ENCODE data around the gene CDAN1. TPM values are rescaled to one million over a fixed set of nuclear protein-coding genes. Genes with fewer than 3 reads are reported as not detected.

The CDAN1 gene
- total RNA-seq, 1 donor from 2014 or later = 29.9 TPM

DNA sequence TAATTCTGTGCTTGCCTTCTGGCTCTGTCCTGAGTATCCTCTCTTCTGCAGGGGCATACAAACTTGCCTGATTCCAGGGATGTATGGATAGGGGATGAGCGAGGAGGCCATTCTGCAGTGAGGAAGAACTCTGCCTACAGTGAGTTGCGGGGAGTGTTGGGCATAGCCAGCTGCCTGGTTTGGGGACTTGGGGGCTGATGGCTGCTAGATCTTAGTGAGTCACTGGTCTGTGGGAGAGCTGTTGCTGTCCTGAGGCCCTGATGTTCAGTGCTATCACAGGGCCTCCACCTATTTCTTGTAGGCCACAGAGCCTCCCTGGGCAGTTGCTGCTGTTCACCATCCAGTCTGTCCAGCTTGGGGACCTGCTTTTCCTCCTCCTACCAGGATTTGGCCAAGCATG, 20.3 kb downstream of the CDAN1 start:
- TF ChIP-seq, protein P1, sequence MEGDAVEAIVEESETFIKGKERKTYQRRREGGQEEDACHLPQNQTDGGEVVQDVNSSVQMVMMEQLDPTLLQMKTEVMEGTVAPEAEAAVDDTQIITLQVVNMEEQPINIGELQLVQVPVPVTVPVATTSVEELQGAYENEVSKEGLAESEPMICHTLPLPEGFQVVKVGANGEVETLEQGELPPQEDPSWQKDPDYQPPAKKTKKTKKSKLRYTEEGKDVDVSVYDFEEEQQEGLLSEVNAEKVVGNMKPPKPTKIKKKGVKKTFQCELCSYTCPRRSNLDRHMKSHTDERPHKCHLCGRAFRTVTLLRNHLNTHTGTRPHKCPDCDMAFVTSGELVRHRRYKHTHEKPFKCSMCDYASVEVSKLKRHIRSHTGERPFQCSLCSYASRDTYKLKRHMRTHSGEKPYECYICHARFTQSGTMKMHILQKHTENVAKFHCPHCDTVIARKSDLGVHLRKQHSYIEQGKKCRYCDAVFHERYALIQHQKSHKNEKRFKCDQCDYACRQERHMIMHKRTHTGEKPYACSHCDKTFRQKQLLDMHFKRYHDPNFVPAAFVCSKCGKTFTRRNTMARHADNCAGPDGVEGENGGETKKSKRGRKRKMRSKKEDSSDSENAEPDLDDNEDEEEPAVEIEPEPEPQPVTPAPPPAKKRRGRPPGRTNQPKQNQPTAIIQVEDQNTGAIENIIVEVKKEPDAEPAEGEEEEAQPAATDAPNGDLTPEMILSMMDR (IDR thresholded peaks at IDR 0.05; ENCODE audit: unreplicated experiment) = no peak
- no peak overlapping the region for H3K4me3 Mint-ChIP-seq (ENCODE audit: unreplicated experiment)
- peaks cover 3% of the 10 kb centered on the region for H3K4me1 Mint-ChIP-seq (ENCODE audit: unreplicated experiment)
- no peak for DNase-seq (ENCODE audit: low spot score)
- peaks cover 6% of the 10 kb centered on the region for H3K27me3 Mint-ChIP-seq (ENCODE audit: unreplicated experiment)
- no peaks in the 10 kb centered on the region for H3K9me3 Mint-ChIP-seq (ENCODE audit: unreplicated experiment)
- no peak overlapping the region for H3K27ac Mint-ChIP-seq (ENCODE audit: unreplicated experiment)
- peaks cover 14% of the 10 kb centered on the region for H3K36me3 Mint-ChIP-seq (ENCODE audit: low read depth, unreplicated experiment)

DNA sequence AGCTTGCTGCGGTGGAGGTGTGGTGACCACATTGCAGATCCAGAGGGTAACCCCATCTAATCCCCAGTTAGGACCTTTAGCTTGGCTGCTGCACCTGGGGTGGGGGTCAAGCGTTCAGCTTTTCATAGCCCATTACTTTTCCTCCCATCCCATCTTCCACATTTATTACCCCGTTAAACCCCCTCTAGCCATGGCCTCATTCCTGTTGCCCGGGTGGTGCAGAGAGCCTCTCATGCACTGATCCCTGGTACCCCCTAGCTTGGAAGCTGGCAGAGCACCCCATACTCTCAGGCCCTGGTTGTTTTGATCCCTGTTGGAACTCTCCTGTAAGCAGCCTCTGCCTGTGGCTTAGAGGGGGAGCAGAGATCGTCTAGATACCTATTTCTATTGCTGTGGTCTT, 20.8 kb downstream of the CDAN1 start:
- Mint-ChIP-seq H3K27ac (ENCODE audit: unreplicated experiment) (no peak overlapping the region), H3K4me3 (ENCODE audit: unreplicated experiment) (no peak overlapping the region), H3K36me3 (ENCODE audit: low read depth, unreplicated experiment) (peaks cover 14% of the 10 kb centered on the region), H3K27me3 (ENCODE audit: unreplicated experiment) (peaks cover 6% of the 10 kb centered on the region), H3K4me1 (ENCODE audit: unreplicated experiment) (peaks cover 3% of the 10 kb centered on the region), H3K9me3 (ENCODE audit: unreplicated experiment) (no peaks in the 10 kb centered on the region)
- no peak for DNase-seq (ENCODE audit: low spot score)
- TF ChIP-seq, protein P1 (IDR thresholded peaks at IDR 0.05; ENCODE audit: unreplicated experiment) = no peak

DNA sequence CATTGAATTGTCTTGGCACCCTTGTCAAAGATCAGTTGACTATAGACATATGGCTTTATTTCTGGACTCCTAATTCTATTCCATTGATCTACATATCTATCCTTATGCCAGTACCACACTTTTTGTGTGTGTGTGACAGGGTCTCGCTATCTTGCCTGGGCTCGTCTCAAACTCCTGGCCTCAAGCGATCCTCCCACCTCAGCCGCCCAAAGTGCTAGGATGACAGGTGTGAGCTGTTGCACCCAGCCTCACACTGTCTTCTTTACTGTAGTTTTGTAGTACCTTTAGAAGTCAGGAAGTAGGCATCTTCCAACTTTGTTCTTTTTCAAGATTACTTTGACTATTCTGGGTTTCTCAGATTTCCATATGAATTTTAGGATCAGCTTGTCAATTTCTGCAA, 24.3 kb downstream of the CDAN1 start:
- no peak overlapping the region for H3K27ac Mint-ChIP-seq (ENCODE audit: unreplicated experiment)
- H3K27me3 Mint-ChIP-seq (ENCODE audit: unreplicated experiment) = peaks cover 3% of the 10 kb centered on the region
- H3K9me3 Mint-ChIP-seq (ENCODE audit: unreplicated experiment) = no peaks in the 10 kb centered on the region
- no peaks in the 10 kb centered on the region for H3K36me3 Mint-ChIP-seq (ENCODE audit: low read depth, unreplicated experiment)
- DNase-seq (ENCODE audit: low spot score) = no peak
- H3K4me3 Mint-ChIP-seq (ENCODE audit: unreplicated experiment) = no peak overlapping the region
- H3K4me1 Mint-ChIP-seq (ENCODE audit: unreplicated experiment) = peaks cover 3% of the 10 kb centered on the region
- TF ChIP-seq, protein P1 (IDR thresholded peaks at IDR 0.05; ENCODE audit: unreplicated experiment) = no peak

DNA sequence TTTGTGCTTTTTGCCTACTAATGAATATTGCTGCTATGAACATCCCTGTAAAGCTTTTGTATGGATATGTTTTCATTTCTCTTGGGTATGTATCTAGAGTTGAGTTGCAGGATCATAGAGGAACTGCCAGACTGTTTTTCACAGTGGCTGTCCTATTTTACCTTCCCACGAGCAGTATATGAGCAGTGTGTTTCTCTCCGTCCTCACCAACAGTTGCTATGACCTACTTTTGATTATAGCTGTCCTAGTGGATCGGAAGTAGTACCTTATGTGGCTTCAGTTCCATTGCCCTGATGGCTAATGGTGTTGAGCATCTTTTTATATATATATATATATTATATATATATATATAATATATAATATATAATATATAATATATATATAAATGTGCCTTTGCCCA, 25.2 kb downstream of the CDAN1 start:
- Mint-ChIP-seq H3K9me3 (ENCODE audit: unreplicated experiment) (no peaks in the 10 kb centered on the region), H3K27ac (ENCODE audit: unreplicated experiment) (no peak overlapping the region), H3K36me3 (ENCODE audit: low read depth, unreplicated experiment) (no peaks in the 10 kb centered on the region), H3K4me3 (ENCODE audit: unreplicated experiment) (no peak overlapping the region), H3K27me3 (ENCODE audit: unreplicated experiment) (peaks cover 2% of the 10 kb centered on the region), H3K4me1 (ENCODE audit: unreplicated experiment) (peaks cover 3% of the 10 kb centered on the region)
- DNase-seq (ENCODE audit: low spot score) = no peak
- TF ChIP-seq, protein P1 (IDR thresholded peaks at IDR 0.05; ENCODE audit: unreplicated experiment) = no peak

DNA sequence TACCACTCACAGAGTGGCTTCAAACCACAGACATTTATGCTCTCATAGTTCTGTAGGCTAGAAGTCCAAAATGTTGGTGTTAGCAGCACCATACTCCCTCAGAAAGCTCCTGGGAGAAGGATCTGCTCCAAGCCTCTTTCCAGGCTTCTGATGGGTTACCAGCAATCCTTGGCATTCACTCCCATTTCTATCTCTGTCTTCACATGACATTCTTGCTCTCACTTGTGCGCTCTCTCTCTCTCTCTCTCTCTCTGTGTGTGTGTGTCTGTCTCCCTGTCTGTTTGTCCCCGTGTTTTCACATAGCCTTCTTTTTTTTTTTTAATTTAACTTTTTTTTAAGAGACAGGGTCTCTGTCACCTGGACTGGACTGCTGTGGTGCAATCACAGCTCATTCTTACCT, 26.3 kb downstream of the CDAN1 start:
- no peak for DNase-seq (ENCODE audit: low spot score)
- Mint-ChIP-seq H3K4me1 (ENCODE audit: unreplicated experiment) (peaks cover 3% of the 10 kb centered on the region), H3K9me3 (ENCODE audit: unreplicated experiment) (no peaks in the 10 kb centered on the region), H3K27ac (ENCODE audit: unreplicated experiment) (no peak overlapping the region), H3K27me3 (ENCODE audit: unreplicated experiment) (peaks cover 2% of the 10 kb centered on the region), H3K36me3 (ENCODE audit: low read depth, unreplicated experiment) (no peaks in the 10 kb centered on the region), H3K4me3 (ENCODE audit: unreplicated experiment) (no peak overlapping the region)
- TF ChIP-seq, protein P1 (IDR thresholded peaks at IDR 0.05; ENCODE audit: unreplicated experiment) = no peak
